ENCODE data around the gene ANO10.
A peak's percentile ranks its signal among the peaks of the same experiment; 100 is the strongest.

Gene ANO10

DNA sequence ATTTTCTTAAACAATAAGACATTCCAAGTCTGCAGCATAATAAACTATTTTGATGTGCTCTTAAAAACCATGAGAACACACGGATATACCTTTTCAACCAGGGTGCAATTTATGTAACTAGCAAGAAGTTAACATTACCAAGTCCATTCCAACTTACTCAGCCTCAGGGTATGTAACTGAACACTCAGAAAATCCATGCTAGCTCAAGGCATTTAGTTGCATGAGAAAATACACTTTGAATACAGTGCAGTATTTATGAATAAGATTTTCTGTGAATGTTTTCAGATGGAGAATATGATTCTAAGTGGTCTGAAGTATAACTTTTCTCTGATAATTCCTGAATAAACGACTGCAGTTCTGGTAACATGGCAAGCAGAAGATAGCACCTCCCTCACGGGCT lies 211.2 kb downstream of the ANO10 start:
- DNase-seq = no peak

DNA sequence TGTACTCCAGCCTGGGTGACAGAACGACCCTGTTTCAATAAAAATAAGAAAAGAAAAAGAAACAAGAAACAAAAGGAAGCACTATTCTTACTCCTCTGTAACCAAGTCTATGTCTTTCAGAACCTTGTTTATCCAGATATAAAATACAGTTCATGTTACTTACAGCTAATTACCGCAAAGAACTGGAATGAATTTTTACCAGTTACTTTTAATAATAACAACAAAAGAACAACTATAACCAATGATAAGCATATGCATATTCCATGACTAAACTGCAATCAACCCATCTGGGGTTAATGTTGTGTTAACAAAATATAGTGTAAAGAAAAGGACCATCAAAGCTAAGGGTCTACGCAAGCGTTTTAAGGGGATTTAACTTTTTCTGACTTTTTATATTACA lies 212.3 kb downstream of the ANO10 start:
- no peak for DNase-seq

DNA sequence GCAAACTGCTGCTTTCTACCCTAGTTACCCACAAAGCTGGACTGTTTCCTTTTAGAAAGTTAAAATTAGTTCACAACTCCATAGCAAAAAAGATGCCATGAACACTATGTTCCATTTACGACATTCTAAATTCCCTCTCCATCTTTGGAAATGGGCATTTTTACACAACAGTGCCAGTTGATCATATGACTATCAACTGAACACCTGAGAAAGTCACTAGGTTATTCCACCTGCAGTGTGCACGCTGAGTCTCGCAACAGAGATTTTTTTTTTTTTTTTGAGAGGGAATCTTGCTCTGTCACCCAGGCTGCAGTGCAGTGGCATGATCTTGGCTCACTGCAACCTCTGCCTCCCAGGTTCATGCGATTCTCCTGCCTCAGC lies 215.2 kb downstream of the ANO10 start:
- no peak for DNase-seq

DNA sequence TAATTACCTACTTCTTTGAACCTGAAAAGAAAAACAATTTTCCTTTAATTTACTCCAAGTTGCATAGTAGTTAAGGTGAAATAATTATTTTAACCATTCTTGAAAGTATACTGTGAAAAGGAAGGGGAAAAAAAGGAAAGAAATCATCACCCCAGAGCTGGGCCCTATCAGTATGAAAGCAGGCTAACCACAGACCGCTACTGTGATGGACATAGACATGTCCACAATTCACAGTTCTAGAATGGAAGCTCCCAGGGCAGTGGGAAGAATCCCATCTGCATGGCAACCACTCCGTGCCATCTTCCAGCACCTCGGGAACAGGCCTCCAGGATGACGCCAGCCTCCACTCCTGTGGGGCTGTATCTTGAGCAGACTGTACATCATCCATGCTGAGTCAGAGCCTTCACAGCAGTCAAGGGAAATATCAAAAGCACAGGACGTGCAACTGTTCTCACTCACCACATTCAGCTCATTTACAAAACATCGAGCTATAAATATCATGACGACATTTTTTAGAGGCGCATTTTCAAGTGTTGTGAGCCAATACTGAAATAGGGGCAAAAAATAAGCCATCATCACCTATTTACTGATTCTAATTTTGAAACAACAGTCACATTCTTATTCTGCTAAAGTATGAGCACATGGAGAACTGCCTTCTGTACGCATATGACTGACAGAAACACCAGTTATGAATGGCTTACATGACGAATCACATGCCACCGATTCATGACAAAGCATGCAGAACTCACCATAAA lies 215.7 kb downstream of the ANO10 start:
- no peak for DNase-seq

DNA sequence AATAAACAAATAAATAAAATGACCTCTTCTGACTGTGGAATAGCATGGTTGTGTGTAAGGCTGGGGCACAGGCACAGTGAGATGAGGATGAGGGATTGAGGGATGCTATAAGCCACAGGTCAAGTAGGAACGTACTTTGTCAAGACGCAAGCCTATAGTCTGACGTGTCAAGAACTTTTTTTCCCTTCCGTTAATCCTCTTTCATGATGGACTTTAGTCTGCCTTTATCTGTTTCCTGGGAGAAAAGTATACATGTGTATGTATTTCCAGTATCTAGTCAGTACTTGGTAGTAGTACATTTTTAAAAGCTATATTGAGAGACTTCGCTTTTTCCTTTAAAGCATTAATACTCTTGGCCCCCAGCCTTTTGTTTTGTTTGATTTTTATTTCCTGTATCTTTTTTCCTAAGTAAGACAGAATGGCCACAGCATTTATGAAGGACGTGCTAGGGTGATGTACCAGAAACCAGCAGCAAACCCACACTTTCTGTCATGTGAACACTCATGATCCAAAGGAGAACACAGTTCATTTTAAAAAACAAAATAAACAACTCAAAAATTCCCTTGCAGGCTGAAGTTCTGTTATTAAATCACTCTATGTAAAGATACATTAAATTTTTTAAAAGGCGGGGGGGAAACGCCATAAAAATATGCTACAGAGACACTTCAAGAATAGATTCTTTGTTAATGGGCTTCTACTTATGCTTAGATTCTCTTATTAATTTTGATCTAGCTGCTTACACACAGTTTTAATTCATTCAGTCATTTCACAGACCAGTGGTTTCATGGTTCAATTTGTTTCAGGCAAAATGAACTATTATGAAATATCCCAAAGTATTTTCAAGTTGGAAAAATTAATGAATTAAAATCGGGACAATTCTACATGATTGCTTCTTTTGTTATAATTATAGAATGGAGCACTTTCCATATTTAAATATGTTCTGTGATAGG lies 220.8 kb downstream of the ANO10 start:
- DNase-seq = no peak

DNA sequence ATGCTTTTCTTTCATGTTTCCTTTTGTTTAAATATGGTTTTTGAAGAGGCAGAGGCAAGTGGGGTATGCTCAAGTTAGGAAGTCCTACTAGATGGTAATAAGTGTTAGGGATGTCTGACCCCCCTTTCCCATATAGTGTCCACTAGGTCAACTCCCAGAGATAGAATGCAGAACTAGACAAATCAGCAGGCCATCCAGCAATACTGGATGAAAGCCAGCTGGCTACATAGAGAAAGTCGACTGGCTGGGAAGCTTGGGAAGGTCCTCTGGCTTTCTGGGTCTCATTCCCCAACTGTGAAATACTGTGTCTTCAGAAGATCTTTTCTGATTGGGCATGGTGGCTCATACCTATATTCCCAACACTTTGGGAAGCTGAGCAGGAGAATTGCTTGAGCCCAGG lies 221.6 kb downstream of the ANO10 start:
- no peak for DNase-seq

DNA sequence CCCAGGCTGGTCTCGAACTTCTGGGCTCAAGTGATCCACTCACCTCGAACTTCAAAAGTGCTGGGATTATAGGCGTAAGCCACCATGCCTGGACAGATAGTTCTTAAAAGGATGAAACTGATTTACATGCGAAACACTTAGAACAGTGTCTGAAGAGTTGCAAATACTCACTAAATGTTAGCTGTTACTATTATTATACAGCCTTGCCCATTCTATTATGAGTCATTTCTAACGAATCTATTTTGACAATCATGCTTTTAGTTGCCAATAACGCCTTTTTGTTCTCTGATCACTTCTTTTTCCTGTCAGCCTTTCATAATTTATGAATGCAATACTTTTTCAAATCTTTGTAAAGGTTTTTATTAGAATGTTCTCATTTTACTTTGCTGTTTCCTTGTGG lies 222.8 kb downstream of the ANO10 start:
- DNase-seq = no peak

DNA sequence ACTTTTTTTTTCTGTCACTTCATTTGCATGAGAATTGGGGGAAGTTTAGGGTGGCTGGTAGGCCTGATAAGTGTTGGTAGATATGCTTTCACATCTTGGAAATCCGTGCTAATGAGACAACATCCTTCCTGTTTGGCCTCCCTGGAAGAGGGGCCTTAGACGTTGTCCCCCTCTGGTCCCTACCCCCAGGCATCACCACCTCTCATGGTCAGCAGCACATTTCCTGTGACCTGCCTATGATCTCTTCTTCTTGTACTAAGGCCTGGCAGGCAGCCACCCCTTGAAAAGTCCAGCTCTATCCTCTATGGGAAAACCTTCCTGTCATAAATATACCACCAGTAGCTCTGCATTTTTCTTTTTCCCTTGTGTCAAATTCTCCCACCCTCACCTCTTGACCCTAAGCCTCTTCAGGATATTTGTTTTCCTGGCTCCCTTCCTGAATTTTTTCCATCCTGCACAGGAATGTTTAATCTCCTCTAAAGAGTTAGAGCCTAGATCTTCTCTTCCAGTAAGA lies 227.7 kb downstream of the ANO10 start:
- DNase-seq = no peak

DNA sequence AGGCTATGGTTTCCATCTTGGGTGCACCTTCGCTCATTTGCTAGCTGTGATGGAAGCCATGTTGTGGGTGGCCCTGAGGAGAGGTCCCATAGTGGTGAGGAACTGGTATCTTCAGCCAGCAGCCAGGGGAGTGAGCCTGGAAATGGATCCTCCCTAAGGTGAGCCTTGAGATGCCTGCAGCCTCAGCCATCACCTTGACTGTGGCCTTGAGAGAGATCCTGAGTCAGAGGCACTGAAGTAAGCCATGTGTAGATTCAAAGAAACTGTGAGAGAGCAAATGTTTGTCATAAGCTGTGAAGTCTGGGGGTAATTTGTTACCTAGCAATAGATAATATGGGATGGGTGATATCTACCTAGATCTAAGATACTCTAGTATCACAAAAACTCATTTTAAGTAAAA lies 230.2 kb downstream of the ANO10 start:
- DNase-seq = peak in 1 of 5 donors; percentile 18

DNA sequence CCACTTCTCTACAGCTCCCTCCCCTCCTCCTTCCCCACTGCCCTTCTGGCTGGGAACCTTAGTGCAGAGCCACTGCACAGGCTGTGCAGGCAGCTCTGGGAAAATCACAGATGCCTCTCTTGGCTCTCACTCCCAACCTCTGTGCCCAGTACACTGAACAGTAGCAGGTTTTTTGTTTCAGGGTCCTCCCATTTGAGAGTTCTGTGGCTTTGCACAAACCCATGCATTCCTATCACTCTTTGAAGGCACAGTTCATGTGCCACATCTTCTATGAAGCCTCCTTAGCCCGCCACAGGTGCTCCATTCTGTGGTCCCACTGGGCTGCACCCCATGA lies 231.6 kb downstream of the ANO10 start:
- DNase-seq = no peak

DNA sequence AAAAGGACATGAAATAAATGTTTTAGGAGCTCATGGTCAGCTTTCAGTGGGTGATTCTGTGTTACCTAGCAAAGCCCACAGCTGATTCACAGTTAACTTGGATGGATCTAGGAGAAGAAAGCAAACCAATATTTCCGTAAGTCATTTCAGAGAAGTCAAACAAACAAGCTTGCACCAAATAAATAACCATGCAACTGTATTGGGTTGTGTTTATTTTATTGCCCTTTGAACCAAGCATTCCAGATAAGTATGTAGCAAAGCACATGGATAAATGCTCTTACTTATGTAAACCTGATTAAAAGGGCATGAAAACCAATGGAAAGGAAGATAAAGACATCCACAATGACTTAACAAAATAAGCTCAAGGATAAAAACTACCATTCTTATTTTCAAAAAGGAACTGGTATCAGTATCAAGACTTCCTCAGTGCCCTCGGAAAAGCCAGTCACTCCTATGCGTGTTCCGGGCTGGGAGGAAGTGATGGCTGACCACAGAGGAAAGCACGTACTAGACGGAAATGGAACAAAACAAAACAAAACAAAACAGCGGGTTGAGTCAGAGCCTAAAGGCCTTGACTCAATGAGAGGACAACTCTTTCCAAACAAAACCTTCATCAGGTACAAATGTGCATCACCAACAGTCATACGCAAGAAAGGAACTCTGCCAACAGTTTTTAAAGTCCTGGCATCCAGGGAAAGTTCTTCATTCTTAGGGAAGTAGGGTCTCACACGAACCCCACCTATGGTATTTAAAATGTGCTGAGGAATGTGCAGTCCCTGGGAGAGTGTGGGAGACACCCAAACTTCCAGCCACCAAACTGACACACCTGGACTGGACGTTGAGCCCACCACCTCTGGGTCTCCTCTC lies 232.2 kb downstream of the ANO10 start:
- peak; percentile 39 to 95 (median 60) for DNase-seq

DNA sequence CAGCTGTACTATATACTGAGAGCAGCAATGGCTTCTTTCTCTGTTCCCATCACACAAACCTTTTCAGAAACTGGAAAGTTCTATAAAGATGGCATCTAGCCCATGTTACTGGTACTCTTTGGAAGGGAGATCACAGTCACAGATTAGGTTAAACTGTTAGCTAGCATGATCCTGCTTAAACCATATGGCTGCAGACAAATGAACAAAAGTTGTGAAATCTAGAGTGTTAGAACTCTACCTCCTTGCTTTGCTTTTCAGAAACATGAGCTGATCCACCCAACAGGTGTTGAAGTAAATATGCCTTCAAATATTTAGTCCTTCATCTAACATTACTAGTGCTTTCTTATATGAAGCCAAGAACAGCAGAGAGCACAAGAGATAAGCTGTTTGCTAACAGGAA lies 232.9 kb downstream of the ANO10 start:
- peak in 1 of 5 donors; percentile 17 for DNase-seq

DNA sequence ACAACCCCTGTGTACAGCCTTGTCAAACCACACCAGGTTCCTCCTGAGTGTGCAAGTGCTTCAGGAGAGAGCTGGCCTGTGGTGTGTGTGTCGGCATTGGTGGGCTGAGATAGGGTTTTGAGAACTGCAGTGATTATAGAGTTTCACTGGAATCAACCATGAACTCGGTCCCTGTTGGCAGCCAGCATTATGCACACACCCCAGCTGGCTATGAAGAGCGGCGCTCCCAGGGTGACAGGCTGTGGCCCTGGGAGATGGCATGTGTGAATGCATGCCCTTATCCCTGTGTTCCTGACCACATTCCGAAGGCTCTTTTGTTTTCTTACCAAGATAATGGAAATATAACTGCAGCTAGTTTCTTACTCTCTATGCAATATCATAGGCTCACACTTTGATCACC lies 233.6 kb downstream of the ANO10 start:
- DNase-seq = no peak

DNA sequence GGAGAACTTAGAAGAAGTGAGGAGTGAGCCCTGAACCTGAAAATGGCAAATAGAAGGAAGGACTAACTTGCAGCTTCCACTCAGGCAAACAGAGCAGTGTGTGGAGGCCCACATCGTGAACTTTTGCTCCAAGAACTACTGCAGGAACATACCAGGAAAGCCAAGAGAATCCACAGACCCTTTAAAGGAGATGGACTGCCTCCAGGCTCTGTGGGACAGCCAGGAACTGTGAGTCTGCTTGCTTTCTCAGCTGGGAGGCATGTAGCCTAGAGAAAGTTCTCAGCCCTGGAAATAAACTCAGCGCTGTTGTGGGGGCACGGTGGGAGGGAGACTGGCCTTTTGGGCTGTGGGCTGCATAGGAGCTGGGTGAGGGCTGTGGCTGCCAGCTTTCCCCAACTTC lies 242.5 kb downstream of the ANO10 start:
- DNase-seq = no peak

DNA sequence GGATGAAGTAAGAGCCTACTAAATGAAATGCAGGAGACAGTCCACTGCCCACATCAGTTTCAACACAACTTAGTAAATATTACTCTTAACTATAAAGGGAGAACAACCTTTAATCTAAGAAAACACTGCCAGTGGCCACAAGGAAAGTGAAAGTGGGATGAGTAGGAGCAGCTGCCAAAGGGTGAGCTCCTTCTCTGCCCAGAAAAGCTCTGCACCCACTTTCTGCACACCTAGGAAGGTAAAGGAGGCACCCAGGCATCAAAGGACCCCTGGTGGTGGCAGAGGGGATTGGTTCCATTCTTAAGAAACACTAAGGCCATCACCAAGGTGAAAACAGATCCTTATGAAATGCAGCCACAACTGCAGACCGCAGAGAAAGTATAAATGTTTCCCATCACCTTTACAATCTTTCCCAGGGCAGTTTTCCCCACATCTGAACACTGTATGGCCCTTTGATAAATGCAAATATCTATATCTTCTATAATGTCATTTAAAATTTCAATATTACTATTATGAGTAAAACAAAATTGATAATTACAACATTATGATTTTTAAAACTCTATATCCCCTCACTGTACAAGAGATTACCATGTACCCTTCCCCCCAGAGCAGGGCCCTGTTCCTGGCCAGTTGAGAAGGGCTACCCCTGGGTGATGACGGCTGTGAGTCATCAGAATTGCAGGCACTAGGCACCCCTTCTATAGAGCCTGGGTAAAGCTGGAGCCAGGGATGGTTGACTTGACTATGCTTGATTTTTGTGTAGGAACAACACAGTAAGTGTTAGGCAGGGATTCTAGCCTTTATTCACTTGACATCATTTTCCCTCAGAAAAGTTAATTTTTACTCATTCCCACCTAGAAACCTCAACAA lies 243.5 kb downstream of the ANO10 start:
- peak; percentile 27 to 72 (median 54) for DNase-seq

DNA sequence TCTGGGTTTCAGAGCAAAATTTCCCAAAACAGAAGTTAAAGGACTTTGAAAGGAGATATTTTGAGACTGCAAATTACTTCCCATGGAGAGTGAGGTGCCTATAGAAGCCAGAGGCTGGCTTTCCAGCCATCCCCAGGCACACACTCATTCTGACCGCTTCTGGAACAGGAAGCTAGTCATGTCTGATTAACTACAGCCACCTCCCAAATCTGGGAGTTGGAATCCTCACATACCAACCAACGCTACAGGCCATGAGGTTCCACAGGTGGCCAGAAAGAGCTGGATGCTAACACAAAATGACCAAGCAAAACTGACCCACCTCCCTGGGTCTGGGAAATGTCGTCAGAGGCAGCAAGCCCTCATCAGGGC lies 248.3 kb downstream of the ANO10 start:
- no peak for DNase-seq

DNA sequence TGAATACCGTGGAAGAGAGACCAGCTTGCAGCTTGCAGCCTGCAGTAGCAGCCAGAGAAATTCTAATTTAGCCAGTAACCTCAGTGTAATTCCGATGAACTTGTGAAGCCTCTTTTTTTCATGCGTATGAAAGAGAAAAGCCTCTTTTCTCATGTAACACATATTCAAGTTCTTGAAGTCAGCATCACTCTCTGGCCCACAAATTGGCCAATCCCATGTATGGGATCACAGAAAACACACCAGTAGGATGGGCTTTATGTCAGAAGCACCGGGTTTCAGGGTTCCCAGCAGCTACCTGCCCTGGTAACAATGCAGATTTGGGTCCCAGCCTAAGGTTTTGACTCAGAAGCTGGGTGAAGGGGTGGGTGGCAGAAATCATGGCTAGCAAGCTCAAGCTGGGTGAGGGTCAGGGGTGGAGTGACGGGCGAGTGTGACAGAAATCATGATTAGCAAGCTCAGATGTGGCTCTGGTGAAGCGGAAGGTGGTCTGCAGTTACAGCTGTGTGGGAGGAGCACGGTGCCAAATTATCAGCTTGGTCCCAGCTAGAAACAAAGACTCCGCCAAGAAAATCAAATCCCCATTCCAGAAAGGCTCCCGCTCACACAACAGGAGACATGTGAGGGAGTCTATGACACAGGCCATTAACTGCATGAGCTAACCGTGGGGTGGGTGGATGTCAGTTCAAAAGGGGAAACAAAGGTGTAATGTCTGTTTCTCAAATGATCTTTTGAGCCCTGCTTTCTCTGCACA lies 248.8 kb downstream of the ANO10 start:
- DNase-seq = no peak

DNA sequence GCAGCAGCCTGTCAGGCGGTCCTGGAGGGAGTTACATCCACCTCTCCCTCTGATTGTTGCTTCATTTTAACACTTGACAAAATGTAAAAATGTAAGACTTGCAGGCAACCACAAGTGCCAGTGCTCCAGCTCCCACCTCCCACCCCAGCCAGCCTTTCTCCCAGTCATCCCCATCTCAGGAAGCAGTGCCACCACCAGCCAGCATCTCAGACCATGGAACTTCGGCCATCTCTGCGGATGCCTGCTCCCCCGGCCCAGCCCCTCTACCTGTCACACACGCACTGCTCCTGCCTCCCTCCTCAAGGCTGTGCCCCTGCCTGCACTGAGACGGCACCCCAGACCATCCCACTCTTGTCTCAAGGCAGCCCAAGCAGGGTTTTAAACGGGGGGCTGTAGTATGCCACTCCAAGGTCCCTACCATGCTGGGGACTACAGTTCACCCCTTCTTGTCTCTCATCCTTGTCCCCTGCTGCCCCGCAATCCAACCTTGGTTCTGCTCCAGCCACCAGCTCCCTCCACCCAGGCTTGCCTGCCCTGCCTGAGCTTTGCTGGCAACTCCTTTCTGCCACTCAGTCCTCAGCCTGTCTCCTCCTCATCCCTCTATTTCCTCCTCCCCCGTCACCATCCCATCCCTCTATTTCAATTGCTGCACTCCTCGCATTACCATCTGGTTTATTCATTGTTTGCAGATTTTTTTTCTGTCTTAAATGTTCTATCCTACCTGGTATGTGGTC lies 249.6 kb downstream of the ANO10 start:
- no peak for DNase-seq

DNA sequence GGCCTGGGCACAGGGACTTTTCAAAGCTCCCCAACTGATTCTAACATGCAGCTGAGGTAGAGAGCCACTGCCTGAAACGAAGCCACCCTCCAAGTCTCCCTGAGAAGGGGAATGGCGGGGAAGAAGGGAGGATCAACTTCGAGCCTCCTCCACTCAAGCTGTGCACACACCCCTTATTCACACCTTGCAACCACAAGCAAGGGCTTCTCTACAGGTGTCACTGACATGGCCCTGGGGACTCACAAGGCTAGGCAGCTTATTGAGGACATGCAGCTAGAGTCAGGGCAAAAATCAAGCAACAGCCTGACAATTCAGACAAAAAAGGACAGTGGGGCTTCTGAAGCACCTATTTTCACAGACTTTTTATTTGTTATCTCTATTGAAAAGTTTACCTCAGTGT lies 250.3 kb downstream of the ANO10 start:
- no peak for DNase-seq

DNA sequence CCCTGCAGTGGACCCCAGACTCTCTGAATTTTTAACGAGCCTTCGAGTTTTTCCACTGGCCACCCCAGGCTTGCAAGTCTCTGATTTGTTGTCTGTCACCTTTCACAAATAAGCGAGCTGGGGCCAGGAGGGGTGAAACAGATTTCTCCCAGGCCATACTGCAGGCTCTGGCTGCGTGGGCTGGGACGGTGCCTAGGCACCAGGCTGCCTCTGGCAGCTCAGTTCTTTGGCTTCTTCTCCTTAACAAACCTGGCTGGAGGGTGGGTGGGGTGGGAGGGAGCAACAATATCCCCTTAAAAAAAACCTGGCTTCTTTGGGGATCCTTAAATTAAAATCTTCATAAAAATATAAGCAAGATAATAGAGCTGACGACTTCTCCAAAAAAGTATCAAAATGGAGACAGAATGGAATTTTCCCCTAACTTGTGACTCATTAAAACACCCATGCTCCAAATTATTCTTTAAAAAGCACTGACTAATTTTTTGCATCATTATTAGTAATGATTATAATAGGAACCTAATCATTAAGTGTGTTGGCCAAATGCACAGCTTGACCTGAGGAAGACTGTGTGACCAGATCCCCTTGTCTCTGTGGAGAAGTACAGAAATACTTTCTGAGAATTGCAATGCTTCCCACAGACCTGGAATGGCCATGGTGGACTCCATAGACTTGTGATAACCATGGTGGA lies 251.4 kb downstream of the ANO10 start:
- DNase-seq = no peak
